GM19455 (cell line): Measurements from ENCODE around the gene SLC1A3.

ENCODE experiments used
- ATAC-seq: cut with Tn5 transposase; IDR thresholded peaks from one replicate; pipeline ENCODE4 v1.9.1; 2021; ENCODE audit not compliant: unreplicated experiment

SLC1A3 gene

GRCh38 chr5:36599986-36600779, 6.2 kb upstream of the SLC1A3 start:
- no peak for ATAC-seq

DNA sequence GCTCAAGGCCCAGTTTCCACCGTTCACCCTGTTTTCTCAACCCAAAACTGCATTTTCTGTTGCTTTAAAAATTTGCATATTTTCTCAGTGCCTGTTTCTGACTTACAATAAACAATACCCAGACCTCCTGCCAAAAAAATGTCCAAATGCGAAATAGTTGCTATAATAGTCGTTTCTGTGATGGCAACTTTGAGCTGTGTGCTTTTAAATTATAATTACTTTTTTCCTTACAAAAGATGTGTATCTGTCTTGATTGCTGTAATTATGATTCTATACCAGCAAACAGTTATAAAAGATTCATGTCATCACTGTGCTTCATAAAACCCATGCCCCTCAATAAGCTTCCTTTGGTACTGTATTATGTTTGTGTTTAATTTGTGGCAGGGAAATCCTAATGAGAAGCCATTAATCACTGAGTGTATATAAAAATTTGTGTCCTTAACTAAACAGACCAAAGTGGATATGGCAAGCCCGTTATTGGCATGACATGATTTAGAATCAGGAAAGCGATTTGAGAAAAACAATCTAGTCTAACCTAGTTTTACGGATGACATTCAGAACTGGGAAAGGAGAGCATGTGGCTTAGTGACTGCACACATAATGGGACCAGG, 5.4 kb upstream of the SLC1A3 start:
- no peak for ATAC-seq

- ATAC-seq, result no peak
Observed at GRCh38 chr5:36602704-36603321, 3.6 kb upstream of the SLC1A3 start.

DNA sequence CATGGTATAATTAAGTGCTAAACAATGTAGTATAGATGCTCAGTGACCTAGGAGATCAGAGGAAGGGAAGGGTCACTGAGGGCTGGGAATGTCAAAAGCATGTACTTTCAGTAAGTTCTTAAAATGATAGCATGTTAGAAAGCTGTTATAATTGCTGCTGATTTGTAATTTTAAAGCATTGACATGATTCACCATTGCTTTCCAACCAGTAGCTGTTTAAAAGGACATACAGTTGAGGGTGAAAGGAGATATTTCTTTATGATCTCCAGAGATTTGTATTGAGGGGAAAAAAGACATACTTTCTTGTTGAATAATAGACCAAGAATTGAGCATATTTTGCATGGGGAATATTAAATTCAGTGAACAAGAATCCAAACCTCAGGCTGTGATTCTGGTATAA, 1.2 kb upstream of the SLC1A3 start:
- no peak for ATAC-seq

DNA sequence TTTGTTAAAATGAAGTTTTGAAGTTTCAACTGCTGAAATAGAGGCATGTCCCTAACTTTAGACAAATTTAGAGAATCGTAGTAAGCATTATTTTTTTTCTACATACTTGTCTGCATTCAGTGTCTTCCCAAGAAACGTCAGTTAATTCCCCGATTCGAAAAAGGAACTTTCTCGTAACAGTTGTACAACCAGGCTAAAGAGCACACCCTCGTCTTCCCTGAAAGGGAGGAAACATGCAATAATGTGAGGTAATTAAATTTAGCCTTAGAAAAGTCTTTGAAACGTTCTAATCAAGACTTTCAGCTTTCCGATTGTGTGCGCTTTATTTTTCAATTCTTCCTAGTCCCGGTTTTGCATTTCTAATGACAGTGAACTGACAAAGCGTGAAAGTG, 374 bp upstream of the SLC1A3 start:
- ATAC-seq, result peak; percentile 24

DNA sequence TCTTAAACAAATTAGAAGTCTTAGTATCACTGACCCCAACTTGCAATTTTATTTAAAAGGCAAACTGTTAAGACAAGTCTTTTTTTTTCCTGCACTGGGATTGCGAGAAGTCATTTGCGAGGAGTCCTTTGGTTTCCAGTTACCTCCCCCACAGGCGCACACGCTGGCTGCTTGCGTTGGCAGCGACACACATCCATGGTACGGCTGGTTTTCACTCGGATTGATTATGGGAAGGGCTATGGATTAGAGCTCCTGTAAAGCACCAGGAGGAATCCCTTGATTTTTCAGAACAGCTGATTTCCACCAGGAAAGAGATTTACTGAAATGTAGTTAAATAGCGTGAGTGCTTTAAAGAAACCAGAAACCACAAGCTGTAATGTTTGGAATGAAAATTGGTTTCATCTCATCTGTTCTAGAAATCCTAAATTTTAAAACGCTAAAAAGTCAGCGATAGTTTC, 737 bp downstream of the SLC1A3 start:
- ATAC-seq, result no peak

DNA sequence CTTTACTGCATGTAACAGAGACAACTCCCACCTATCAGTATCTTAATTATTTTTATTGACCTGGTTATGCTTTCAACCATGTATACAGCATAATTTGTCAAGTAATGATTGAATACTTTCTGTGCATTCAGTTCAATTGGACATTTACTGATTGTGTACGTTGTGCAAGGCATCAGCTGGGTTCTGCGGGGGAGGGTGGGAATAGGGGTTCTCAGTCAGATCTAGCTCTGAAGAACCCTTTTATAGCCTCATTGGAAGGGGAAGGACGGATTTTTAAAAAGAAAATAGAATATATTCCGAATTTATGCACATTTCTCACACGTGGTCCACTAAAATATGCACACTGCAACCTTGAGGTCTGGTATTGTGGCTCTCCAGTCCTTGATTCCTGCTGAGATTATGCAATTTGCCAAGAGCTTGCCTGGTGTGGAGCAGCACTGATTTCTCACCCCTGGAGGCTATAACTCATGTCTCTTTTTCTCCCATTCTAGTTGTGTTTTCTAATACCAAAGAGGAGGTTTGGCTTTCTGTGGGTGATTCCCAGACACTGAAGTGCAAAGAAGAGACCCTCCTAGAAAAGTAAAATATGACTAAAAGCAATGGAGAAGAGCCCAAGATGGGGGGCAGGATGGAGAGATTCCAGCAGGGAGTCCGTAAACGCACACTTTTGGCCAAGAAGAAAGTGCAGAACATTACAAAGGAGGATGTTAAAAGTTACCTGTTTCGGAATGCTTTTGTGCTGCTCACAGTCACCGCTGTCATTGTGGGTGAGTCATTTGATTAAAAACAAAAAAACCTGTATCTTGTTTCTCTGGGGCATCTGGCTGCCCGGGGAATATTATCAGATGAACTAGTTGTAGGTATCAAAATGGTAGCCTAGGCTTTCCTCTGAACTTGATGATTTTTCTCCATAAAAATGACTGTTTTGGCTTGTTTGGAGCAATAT, 1.7 kb downstream of the SLC1A3 start:
- ATAC-seq, result no peak

- ATAC-seq, result no peak
Observed at GRCh38 chr5:36610621-36611020, 4.2 kb downstream of the SLC1A3 start.

DNA sequence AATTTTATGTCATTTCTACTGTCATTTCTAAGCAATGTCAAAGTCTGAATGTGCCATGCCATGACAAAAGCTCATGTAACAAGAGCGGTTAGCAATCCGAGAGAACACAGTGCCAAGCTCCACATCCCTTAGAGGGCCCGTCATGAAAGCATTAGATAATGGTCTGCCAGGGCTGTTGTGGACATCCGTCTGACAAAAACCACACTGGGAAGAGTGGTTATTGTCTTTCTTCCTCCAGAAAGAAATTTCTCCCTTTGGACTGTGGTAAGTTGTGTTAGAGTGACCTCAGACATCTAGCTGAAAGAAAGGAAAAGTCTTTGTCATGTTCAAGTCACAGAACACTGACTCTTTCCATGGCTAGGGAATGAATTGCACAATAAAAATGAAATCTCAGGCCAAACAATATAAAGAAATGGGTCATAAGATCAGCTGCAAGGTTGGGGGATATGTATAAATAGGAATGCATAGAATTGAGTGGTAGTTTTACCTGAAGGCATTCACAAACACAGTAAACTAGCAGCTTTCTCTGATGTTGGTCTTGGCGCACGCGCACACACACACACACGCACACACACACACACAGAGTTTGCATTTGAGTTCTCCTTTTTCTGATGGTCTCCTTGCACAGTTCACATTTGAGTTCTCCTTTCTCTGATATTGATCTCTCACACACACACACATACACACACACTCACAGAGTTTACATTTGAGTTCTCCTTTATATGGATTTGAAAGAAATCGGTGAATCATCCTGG, 5.3 kb downstream of the SLC1A3 start:
- no peak for ATAC-seq

DNA sequence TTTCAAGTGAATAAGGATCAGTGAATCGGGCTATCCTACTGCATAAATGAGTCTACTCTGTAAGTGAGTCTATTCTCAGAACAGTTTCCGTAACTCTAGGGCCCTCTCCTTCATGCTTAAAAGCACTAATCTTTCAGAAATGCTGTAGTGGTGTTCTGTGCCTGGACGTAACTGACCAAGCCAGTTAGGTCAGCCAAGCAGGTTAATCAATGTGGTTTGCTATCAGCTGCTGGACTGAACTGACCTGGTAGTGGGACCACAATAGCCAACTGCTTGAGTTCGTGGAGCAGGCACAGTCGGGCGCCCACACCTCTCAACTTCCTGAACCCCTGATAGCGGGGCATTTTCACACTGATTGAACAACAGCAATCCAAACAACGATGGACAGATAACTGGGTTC, 6.8 kb downstream of the SLC1A3 start:
- no peak for ATAC-seq

DNA sequence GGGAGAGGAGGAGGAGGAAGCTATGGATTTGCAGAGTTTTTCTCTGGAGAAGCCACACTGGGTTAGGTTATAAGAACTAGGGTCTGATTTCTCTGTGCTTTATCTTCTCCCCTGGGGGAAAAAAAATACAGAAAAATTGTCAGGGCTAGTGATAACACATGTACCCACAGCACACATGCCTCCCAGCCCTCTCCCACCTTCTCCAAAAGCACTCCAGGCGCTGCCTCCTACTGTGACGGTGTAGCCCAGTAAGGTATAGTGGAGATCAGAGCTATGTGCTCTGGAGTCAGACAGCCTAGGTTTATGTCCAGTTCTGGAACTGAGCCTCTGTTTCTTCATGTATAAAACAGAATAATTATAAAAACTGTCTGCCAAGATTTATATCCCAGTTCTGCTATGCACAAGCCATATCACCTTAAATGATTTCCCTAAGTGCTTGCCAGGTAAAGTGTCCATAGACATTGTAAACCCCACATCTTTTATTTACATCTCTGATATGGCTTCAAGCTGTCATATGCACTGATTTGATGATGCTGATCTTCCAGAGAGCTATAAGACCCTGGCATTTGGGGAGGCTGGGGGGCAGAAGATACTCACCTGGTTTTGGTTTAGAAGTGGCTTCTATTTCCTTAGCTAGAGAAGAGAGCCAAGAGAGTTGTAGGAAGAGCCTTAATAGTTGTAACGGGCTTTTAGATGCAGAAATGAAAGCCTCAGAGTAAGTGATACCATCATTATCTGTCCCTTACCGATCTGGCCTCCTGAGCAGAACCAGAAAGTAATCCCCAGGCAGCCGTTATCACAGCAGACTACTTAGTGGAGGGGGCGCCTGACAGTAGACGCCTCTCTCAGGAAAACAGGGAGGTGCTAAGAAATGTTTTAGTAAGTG, 7.6 kb downstream of the SLC1A3 start:
- ATAC-seq, result no peak

DNA sequence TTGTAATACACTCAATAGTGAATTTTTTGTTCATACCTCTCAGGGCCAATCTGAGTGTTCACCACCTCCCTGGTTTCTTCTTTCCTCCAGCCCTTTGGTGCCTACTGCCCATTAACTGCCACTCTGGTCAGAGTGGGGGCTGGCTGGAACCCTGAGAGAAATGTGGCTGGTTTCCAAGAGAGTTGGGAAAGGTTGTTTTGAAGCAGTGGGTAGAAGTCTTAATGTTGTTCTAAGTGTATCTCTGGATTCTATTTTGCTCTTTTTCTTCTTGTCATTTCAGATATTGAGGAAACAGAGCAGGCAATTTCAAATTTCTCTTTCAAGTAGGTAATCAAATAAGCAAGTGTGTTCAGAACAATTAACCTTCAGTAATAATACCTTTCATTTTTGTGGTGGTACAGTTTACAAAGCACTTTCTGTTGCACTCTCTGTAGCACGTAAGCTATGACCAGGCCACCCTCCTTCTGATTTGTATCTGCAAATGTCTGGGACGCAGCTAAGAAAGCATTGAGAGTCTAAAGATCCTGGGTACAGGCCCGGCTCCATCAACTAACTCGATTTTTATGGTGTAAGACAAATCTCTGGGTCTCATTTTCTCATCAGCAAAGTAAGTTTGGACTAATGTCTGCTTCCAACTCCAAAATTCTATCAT, 8.4 kb downstream of the SLC1A3 start:
- ATAC-seq, result no peak

GRCh38 chr5:36619012-36619635, 12.7 kb downstream of the SLC1A3 start:
- ATAC-seq, result no peak

DNA sequence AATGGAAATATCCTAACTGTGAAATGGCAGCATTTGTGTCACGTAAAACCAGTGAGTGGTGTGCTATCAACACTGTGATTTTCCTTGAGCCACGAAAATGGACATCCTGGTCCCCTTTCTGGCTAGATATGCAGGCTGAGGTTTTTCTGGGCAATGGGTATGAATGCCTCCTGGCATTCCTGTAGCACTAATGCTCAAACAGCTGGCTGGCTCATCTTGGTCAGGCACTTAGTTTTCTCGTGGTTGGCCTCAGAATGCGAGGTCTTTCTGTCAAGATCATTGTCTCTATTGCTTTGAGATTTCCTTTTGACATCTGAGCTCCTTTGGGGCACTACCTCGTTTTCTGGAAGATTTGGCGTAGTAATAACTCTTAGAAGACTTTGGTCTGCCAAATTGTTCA, 15.6 kb downstream of the SLC1A3 start:
- ATAC-seq, result no peak

GRCh38 chr5:36623832-36624231, 17.4 kb downstream of the SLC1A3 start:
- no peak for ATAC-seq

DNA sequence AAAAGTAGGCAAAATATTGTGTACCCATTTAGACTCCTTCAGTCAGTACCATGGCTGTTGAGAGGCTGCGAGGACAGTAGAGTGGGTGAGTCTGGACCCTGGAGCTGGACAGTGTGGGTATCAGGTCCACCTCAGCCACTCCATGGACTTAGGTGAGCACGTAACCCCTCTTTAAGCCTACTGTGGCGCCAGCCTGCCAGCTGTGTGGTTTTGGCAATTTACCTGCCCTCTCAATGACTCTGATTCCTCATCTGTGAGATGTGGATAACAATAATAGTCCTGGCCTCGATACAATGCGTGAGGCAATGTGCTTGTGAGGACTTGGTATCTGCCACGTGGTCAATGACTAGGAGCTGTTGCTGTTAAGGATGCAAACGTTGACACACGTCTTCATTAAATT, 17.9 kb downstream of the SLC1A3 start:
- ATAC-seq, result no peak

DNA sequence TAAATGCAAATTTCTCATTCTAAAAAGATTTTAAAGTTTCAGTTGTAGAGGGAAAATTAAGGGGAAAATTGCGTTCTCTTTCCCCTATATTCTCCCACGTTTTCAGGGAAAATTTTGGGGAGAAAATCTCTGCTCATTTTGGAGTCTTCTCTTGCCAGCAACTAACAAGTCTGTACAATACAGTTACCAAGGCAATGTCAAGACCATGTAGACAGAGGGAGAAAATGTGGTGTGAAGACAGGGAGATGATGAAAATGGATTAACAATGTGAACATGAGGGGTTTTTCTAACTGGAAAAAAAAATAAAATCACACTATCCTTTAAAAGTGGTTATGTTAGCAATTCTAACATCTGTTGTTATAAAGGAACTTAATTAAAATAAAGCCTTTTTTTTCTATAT, 22.3 kb downstream of the SLC1A3 start:
- no peak for ATAC-seq

- no peak for ATAC-seq
Observed at GRCh38 chr5:36629729-36630128, 23.3 kb downstream of the SLC1A3 start.
